WTC11 (cell line): Measurements from ENCODE around the gene FBXO2.

Experiments used
- CREB1 ChIP-seq: sonication (generic); formaldehyde crosslinking; IDR thresholded peaks from 2 replicates; pipeline ENCODE4 v1.8.0; 2023; ENCODE audit warnings: mild to moderate bottlenecking, missing genetic modification reagents
- FOXK1 ChIP-seq: sonication (generic); formaldehyde crosslinking; IDR thresholded peaks from 2 replicates; pipeline ENCODE4 v1.8.0; 2022; ENCODE audit warnings: mild to moderate bottlenecking, moderate library complexity, missing genetic modification reagents
- FOXP1 ChIP-seq: sonication (generic); formaldehyde crosslinking; IDR thresholded peaks from 2 replicates; pipeline ENCODE4 v1.8.0; 2022; ENCODE audit warnings: missing genetic modification reagents, mild to moderate bottlenecking, moderate library complexity, borderline replicate concordance
- JUN ChIP-seq: sonication (generic); formaldehyde crosslinking; IDR thresholded peaks from 2 replicates; pipeline ENCODE4 v1.8.0; 2023; ENCODE audit warnings: mild to moderate bottlenecking, missing genetic modification reagents
- KAT7 ChIP-seq: sonication (generic); formaldehyde crosslinking; IDR thresholded peaks from 2 replicates; pipeline ENCODE4 v1.8.1; 2023; ENCODE audit warnings: missing genetic modification reagents, mild to moderate bottlenecking, borderline replicate concordance
- ZNF671 ChIP-seq: fragments of 250-450 bp; sonication (Bioruptor Pico); IDR thresholded peaks from 2 replicates; pipeline ENCODE4 v1.8.0; 2021; ENCODE audit warnings: mild to moderate bottlenecking
- TF ChIP-seq, protein P1 (sequence below): fragments of 200-600 bp; IDR thresholded peaks from 2 replicates; pipeline ENCODE4 v1.8.0; 2022; ENCODE audit warnings: antibody characterized with exemption
- TF ChIP-seq, protein P2 (sequence below): sonication (generic); formaldehyde crosslinking; IDR thresholded peaks from 2 replicates; pipeline ENCODE4 v1.8.1; 2023; ENCODE audit warnings: mild to moderate bottlenecking, missing genetic modification reagents, moderate library complexity
- TF ChIP-seq, protein P3 (sequence below): sonication (generic); formaldehyde crosslinking; IDR thresholded peaks from 2 replicates; pipeline ENCODE4 v1.8.1; 2022; ENCODE audit warnings: mild to moderate bottlenecking, missing genetic modification reagents, moderate library complexity, borderline replicate concordance
- TF ChIP-seq, protein P4 (sequence below): sonication (generic); formaldehyde crosslinking; IDR thresholded peaks from 2 replicates; pipeline ENCODE4 v1.8.1; 2023; ENCODE audit warnings: mild to moderate bottlenecking, moderate library complexity, missing genetic modification reagents
- TF ChIP-seq, protein P5 (sequence below): sonication (generic); formaldehyde crosslinking; IDR thresholded peaks from 2 replicates; pipeline ENCODE4 v1.8.0; 2022; ENCODE audit warnings: mild to moderate bottlenecking, missing genetic modification reagents
- TF ChIP-seq, protein P6 (sequence below): sonication (generic); formaldehyde crosslinking; IDR thresholded peaks from 2 replicates; pipeline ENCODE4 v1.8.1; 2023; ENCODE audit warnings: mild to moderate bottlenecking, missing genetic modification reagents
- TF ChIP-seq, protein P7 (sequence below): sonication (generic); formaldehyde crosslinking; IDR thresholded peaks from 2 replicates; pipeline ENCODE4 v1.8.0; 2023; ENCODE audit warnings: missing genetic modification reagents

DNA sequence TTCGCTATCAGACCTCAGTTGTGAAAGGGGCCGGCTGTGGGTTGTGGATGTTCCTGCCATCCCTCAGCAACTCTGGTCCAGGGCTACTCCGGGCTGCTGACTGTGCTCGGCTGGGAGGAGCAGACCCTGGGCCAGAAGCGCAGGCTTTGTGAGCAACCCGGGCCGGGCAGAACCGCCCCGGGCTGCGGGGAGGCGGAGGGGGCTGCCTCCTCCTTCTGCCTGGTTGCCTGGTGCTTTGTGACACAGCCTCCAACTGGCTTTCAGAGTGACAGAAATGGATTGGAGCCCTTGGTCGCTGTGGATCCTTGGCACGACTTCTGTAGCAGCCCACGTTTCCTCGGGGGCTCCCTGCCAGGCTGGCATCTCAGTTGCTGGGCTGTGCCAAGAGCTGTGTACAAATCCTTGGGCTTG is 47.3 kb upstream of the FBXO2 start:
- TF ChIP-seq, protein P1, sequence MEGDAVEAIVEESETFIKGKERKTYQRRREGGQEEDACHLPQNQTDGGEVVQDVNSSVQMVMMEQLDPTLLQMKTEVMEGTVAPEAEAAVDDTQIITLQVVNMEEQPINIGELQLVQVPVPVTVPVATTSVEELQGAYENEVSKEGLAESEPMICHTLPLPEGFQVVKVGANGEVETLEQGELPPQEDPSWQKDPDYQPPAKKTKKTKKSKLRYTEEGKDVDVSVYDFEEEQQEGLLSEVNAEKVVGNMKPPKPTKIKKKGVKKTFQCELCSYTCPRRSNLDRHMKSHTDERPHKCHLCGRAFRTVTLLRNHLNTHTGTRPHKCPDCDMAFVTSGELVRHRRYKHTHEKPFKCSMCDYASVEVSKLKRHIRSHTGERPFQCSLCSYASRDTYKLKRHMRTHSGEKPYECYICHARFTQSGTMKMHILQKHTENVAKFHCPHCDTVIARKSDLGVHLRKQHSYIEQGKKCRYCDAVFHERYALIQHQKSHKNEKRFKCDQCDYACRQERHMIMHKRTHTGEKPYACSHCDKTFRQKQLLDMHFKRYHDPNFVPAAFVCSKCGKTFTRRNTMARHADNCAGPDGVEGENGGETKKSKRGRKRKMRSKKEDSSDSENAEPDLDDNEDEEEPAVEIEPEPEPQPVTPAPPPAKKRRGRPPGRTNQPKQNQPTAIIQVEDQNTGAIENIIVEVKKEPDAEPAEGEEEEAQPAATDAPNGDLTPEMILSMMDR = no peak
- TF ChIP-seq, protein P2, sequence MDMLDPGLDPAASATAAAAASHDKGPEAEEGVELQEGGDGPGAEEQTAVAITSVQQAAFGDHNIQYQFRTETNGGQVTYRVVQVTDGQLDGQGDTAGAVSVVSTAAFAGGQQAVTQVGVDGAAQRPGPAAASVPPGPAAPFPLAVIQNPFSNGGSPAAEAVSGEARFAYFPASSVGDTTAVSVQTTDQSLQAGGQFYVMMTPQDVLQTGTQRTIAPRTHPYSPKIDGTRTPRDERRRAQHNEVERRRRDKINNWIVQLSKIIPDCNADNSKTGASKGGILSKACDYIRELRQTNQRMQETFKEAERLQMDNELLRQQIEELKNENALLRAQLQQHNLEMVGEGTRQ = no peak
- TF ChIP-seq, protein P3, sequence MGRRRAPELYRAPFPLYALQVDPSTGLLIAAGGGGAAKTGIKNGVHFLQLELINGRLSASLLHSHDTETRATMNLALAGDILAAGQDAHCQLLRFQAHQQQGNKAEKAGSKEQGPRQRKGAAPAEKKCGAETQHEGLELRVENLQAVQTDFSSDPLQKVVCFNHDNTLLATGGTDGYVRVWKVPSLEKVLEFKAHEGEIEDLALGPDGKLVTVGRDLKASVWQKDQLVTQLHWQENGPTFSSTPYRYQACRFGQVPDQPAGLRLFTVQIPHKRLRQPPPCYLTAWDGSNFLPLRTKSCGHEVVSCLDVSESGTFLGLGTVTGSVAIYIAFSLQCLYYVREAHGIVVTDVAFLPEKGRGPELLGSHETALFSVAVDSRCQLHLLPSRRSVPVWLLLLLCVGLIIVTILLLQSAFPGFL (CRISPR knock-in tag) = no peak
- no peak for TF ChIP-seq FOXK1 (CRISPR knock-in tag)
- no peak for TF ChIP-seq JUN (CRISPR knock-in tag)
- TF ChIP-seq, protein P4, sequence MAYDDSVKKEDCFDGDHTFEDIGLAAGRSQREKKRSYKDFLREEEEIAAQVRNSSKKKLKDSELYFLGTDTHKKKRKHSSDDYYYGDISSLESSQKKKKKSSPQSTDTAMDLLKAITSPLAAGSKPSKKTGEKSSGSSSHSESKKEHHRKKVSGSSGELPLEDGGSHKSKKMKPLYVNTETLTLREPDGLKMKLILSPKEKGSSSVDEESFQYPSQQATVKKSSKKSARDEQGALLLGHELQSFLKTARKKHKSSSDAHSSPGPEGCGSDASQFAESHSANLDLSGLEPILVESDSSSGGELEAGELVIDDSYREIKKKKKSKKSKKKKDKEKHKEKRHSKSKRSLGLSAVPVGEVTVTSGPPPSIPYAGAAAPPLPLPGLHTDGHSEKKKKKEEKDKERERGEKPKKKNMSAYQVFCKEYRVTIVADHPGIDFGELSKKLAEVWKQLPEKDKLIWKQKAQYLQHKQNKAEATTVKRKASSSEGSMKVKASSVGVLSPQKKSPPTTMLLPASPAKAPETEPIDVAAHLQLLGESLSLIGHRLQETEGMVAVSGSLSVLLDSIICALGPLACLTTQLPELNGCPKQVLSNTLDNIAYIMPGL (CRISPR knock-in tag) = no peak
- TF ChIP-seq FOXP1 (CRISPR knock-in tag) = no peak
- TF ChIP-seq KAT7 (CRISPR knock-in tag) = no peak
- TF ChIP-seq ZNF671 (CRISPR knock-in tag) = no peak
- TF ChIP-seq, protein P5, sequence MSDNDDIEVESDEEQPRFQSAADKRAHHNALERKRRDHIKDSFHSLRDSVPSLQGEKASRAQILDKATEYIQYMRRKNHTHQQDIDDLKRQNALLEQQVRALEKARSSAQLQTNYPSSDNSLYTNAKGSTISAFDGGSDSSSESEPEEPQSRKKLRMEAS (CRISPR knock-in tag) = no peak
- TF ChIP-seq, protein P6, sequence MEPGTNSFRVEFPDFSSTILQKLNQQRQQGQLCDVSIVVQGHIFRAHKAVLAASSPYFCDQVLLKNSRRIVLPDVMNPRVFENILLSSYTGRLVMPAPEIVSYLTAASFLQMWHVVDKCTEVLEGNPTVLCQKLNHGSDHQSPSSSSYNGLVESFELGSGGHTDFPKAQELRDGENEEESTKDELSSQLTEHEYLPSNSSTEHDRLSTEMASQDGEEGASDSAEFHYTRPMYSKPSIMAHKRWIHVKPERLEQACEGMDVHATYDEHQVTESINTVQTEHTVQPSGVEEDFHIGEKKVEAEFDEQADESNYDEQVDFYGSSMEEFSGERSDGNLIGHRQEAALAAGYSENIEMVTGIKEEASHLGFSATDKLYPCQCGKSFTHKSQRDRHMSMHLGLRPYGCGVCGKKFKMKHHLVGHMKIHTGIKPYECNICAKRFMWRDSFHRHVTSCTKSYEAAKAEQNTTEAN (CRISPR knock-in tag) = no peak
- no peak for TF ChIP-seq CREB1 (CRISPR knock-in tag)
- TF ChIP-seq, protein P7, sequence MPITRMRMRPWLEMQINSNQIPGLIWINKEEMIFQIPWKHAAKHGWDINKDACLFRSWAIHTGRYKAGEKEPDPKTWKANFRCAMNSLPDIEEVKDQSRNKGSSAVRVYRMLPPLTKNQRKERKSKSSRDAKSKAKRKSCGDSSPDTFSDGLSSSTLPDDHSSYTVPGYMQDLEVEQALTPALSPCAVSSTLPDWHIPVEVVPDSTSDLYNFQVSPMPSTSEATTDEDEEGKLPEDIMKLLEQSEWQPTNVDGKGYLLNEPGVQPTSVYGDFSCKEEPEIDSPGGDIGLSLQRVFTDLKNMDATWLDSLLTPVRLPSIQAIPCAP (CRISPR knock-in tag) = no peak
